NOMO-1 treated with dmso at 0.1 percent for 144 hours (cell line): ENCODE measurements around the gene CDK11B.
"Not testable (repeated sequence)": the region's sequence is repeated elsewhere in the genome, so short reads cannot be mapped to it uniquely, and the experiment has no call there.

Experiments used
- DNase-seq: peaks from one replicate; lab custom pipeline; 2025; ENCODE audit not compliant: unreplicated experiment; lab: John Stamatoyannopoulos, UW

CDK11B gene

DNA sequence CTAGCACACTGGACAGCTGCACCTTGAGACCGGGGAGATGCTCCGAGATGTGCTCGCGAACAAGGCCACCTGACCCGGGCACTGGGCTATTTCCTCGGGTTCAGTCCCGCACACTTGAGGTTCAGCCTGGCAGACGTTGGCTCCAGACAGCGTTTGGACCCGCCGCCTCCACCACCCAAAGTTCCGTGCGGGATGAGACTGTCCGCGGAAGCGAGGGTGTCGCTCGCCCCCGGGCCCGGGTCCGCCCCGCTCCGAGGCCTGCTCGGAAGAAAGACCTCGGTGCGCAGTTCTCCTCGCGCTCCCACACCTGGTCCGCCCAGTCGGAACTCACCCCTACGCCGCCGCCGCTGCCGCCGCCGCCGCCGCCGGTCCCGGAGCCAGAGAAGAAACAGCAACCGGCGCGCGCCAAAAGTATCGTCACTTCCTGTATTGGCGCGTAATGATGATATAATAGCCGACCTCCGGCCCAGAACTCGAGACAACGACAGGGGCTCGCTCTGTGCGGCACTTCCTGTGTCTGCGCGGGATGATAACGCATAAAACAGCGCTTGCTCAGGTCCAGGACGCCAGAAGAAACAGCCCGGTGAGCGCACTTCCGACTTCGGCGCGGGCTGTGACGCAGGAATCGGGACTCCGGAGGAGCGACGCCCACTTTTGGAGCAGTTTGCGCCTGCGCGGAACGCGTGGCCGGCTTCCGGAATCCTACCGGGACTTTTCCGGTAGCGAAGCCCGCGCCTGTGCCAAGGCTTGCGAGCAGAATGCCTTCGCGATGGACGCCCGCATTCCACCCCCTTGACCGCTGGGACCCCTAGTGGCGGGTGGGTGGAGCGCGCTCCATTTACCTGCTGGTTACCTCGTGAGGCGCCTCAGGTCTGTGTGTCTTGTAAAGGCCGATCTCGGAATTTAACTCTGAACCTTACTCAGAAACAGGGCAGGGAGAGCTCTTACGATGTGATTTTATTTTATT, at the start of gene CDK11B:
Gene CDK11B (minus strand): TSS at position 422 of the 967 bp plus-strand sequence. CDS start 1,519 bp downstream, outside the sequence.
- peak; percentile 86 for DNase-seq

DNA sequence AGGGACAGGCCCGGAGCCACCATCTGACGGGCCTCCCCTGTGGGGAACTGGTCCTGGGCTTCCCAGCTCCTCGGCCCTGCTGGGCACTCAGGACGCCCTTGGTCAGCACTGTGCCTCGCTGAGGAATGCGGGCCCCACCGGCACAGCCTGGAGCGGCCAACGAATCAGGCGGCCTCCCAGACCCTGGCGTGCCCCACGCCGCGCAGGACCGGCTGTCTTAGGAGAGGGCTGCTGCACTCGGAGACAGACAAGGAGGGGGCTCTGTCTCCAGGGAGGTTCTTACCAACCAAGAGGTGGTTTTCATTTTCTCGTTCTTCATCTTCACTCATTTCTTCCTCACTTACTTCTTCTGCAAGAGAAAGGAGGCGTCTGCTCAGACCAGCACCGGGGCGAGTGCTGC, 49.1 kb upstream of the CDK11B start:
- not testable (repeated sequence) for DNase-seq

GRCh38 chr1:1707241-1707640, 48.4 kb upstream of the CDK11B start:
- not testable (repeated sequence) for DNase-seq

- not testable (repeated sequence) for DNase-seq
Measured at GRCh38 chr1:1705623-1706022, 46.8 kb upstream of the CDK11B start.

DNA sequence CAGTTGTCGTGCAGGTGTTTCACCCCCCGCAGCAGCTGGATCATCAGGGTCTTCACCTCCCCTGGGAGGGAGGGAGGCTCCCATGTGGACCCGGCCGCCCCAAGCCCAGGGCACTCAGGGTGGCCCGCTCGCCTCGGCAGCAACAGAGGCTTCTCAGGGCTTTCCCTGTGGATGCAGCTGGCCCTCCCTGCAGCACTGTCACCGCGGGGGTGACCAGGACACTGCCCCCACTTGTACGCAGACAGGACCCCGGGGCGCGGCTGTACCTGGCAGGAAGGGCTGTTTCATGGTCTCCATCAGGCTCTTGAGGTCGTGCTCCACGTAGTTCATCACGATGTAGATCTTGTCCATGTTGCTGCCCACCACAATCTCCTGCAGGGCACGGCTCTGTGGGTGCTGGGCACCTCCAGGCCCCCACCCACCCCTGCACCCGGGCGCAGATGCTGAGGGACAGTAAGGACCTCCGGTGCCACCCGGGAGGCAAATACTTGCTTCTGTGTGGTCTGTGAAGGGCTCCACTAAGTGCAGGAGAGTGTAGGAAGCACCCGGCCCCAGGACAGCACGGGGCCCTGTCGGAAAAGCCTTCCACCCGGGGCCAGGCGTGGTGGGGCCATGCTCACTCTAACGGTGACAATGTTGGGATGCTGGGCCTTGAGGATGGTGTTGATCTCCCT, 45.6 kb upstream of the CDK11B start:
- DNase-seq, result not testable (repeated sequence)

- no peak for DNase-seq
Measured at GRCh38 chr1:1703796-1704195, 45.0 kb upstream of the CDK11B start.

- not testable (repeated sequence) for DNase-seq
Measured at GRCh38 chr1:1702506-1702905, 43.7 kb upstream of the CDK11B start.

GRCh38 chr1:1700557-1700956, 41.8 kb upstream of the CDK11B start:
- DNase-seq, result not testable (repeated sequence)

GRCh38 chr1:1700067-1700466, 41.3 kb upstream of the CDK11B start:
- not testable (repeated sequence) for DNase-seq

GRCh38 chr1:1699061-1699460, 40.3 kb upstream of the CDK11B start:
- not testable (repeated sequence) for DNase-seq

DNA sequence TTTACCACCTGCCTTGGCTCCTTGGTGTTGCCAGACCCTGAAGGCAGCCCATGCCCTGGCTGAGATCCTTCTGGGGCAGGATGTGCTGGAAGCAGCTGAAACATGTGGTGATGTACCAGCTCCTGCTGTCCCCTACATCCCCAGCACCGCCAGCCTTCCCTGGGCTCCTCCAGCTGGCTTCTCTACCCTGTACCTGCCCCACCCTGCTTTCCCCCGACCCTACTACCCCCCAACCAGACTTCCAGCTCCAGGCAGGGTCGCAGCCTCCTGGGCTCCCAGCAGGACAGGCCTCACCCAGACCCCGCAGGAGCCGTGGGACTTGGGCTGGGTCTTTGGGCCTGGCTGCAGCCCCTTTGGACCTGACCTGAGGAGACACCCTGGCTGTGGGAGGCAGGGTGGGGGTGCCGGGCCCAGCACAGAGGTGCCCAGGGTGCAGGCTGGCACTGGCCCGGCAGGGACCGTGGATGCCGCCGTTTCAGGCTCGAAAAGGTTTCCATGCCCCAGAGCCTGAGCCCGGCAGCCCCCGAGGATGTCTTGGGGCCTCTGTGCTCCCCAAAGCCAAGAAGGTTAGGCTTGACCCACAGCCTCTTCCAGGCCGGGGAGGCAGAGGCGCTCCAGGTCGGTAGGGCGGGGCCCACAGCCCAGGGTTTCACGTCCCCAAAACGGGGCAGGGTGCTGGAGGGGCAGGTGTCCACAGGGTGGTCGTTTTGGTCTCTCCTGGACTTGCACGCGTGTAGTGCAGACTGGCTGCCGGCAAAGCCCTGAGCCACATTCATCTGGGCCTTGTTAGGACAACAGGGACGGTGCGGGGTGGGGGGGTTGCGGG, 38.8 kb upstream of the CDK11B start:
- not testable (repeated sequence) for DNase-seq

- DNase-seq, result not testable (repeated sequence)
Measured at GRCh38 chr1:1696431-1697357, 37.9 kb upstream of the CDK11B start.

- peak; percentile 55 for DNase-seq
Measured at GRCh38 chr1:1692714-1693647, 34.2 kb upstream of the CDK11B start, which contains the start of gene SLC35E2B. Gene SLC35E2B (minus strand): TSS chr1:1692795. CDS start chr1:1676699, 16,096 bp downstream.

GRCh38 chr1:1692324-1692713, 33.5 kb upstream of the CDK11B start:
- not testable (repeated sequence) for DNase-seq

DNA sequence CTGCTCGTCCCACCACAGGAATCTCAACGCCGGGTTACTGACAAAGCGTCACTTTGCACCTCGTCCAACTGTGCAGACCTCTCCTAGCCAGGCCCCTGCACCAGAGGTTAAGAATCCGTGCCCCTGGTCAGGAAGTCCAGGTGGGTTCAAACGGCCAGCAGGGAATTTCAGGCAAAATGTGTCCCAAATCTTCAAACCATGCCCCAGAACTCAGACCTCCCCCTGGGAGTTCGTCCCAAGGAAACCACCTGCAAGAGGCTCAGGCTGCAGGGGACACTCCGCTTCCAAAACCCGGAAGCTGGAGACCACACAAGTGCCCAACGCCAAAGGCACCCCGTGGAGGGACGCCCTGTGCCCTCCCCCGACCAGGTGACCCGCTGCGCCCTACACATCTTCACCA, 32.6 kb upstream of the CDK11B start:
- not testable (repeated sequence) for DNase-seq

- DNase-seq, result not testable (repeated sequence)
Measured at GRCh38 chr1:1689526-1689925, 30.7 kb upstream of the CDK11B start.

GRCh38 chr1:1687846-1688245, 29.0 kb upstream of the CDK11B start:
- no peak for DNase-seq

DNA sequence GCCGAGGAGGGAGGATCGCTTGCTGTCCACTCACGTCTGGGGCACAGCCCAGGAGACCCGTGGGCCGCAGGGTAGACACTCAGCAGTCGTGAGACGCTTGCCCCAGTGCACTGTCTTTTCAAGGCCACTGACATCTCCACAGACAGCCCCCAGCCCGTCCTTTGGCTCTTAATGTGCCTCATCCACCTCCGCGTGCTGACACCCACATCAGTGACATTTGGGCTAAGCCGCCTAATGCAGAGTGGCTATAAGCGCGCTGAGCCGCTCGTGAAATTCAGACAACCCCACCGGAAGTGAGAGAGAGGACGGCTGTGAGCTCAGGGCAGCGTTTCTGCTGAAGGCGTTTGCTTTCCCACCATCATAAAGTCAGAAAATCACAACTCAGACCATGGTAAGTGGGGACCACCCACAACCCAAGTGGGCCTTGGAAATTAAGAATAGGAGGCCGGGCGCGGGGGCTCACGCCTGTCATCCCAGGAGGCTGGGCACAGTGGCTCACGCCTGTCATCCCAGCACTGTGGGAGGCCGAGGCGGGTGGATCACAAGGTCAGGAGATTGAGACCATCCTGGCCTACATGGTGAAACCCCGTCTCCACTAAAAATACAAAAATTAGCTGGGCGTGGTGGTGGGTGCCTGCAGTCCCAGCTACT, 25.4 kb upstream of the CDK11B start:
- no peak for DNase-seq
